Subcutaneous adipose tissue (tissue), 4 donors: Measurements from ENCODE around the gene NDUFB10. TPM values are rescaled to one million over a fixed set of nuclear protein-coding genes. Genes with fewer than 3 reads are reported as not detected.

ENCODE experiments used
- CTCF ChIP-seq: fragments of 450-650 bp; IDR thresholded peaks from one replicate; pipeline ENCODE4 v1.5.1; 2016; ENCODE audit warnings: low read depth, mild to moderate bottlenecking, control low read depth, antibody characterized with exemption, moderate library complexity
- total RNA-seq, 4 donors: library from RNA; depleted of rRNA; stranded (reverse); fragments of >200 nt; gene quantifications; one replicate each; pipeline ENCODE4 v1.1.0, GENCODE V29; 2016

NDUFB10 gene
- total RNA-seq = 100 to 1,000 TPM; 120 to 198 (median 186) TPM

GRCh38 chr16:1959269-1960039 lies at the start of gene NDUFB10:
Gene NDUFB10, plus strand, starts transcription at chr16:1959538. Its CDS starts 87 bp downstream, at chr16:1959625.
- no peak for TF ChIP-seq CTCF

- TF ChIP-seq CTCF = no peak
Observed at GRCh38 chr16:1909561-1910231, 49.6 kb upstream of the NDUFB10 start.

- no peak for TF ChIP-seq CTCF
Observed at GRCh38 chr16:1911467-1912214, 47.7 kb upstream of the NDUFB10 start.

- TF ChIP-seq CTCF = no peak
Observed at GRCh38 chr16:1912215-1912543, 47.2 kb upstream of the NDUFB10 start.

- TF ChIP-seq CTCF = no peak
Observed at GRCh38 chr16:1913327-1914083, 45.8 kb upstream of the NDUFB10 start.

GRCh38 chr16:1914084-1914608 lies 45.2 kb upstream of the NDUFB10 start:
- TF ChIP-seq CTCF = no peak
